CD4-positive, alpha-beta T cell (primary cell): ENCODE data around the gene RUNX3. TPM values are rescaled to one million over a fixed set of nuclear protein-coding genes. Genes with fewer than 3 reads are reported as not detected.
A peak's percentile ranks its signal among the peaks of the same experiment; 100 is the strongest.

Experiments used
- ATAC-seq: fragments of 200-7000 bp; cut with Tn5 transposase; one replicate; pipeline ENCODE4 v1.10.0; 2022; ENCODE audit warnings: mild to moderate bottlenecking; ENCODE audit not compliant: poor library complexity
- CTCF ChIA-PET: fragments of 350-600 bp; sonication (Branson Sonifier 250); formaldehyde crosslinking; loops from one replicate; lab custom pipeline; 2021; ENCODE audit warnings: antibody characterized with exemption, inconsistent platforms; lab: Charles Lee
- POLR2A ChIA-PET: fragments of 350-600 bp; sonication (Branson Sonifier 250); formaldehyde crosslinking; loops from one replicate; lab custom pipeline; 2021; ENCODE audit warnings: antibody characterized with exemption, inconsistent platforms; lab: Charles Lee
- DNase-seq, 14 experiments: peaks; one replicate each; pipeline ENCODE4 v3.0.0-alpha.2; 2013 to 2020; ENCODE audit warnings: mixed read lengths in 2 of 14
- H3K27ac ChIP-seq, 2 donors: one replicate each; pipeline versions ENCODE4 v1.5.1 to v1.7.0; 2013; ENCODE audit warnings: low read length in 2 of 2, low read depth in 1 of 2, mild to moderate bottlenecking in 1 of 2
- H3K27me3 ChIP-seq, 2 experiments: 1 replicate in 1 of 2; 2 replicates in 1 of 2; pipeline versions ENCODE4 v1.6.1 to v1.7.0; 2013; ENCODE audit warnings: low read length in 2 of 2, control low read depth in 1 of 2, mild to moderate bottlenecking in 1 of 2, moderate library complexity in 1 of 2; ENCODE audit not compliant: insufficient read depth in 2 of 2, control insufficient read depth in 1 of 2
- H3K36me3 ChIP-seq: one replicate; pipeline ENCODE4 v1.6.1; 2013; ENCODE audit warnings: low read length, control low read depth; ENCODE audit not compliant: insufficient read depth
- H3K4me1 ChIP-seq: one replicate; pipeline ENCODE4 v1.6.1; 2013; ENCODE audit warnings: low read length, control low read depth; ENCODE audit not compliant: insufficient read depth
- H3K4me3 ChIP-seq: one replicate; pipeline ENCODE4 v1.5.1; 2013; ENCODE audit warnings: mild to moderate bottlenecking, low read length, moderate library complexity
- H3K9me3 ChIP-seq, 2 experiments: 1 replicate in 1 of 2; 2 replicates in 1 of 2; pipeline versions ENCODE4 v1.6.1 to v1.7.0; 2013; ENCODE audit warnings: low read length in 2 of 2, mild to moderate bottlenecking in 2 of 2, control low read depth in 1 of 2, moderate library complexity in 1 of 2; ENCODE audit not compliant: control insufficient read depth in 1 of 2, insufficient read depth in 1 of 2
- H3K27ac Mint-ChIP-seq: one replicate; pipeline ENCODE4 v1.8.0; 2020; ENCODE audit warnings: mixed read lengths
- H3K27me3 Mint-ChIP-seq: one replicate; pipeline ENCODE4 v1.8.0; 2021; ENCODE audit warnings: mixed read lengths
- H3K36me3 Mint-ChIP-seq: one replicate; pipeline ENCODE4 v1.8.0; 2021; ENCODE audit warnings: low read depth, mixed read lengths
- H3K4me1 Mint-ChIP-seq: one replicate; pipeline ENCODE4 v1.8.0; 2021; ENCODE audit warnings: low read depth, mixed read lengths
- H3K4me3 Mint-ChIP-seq: one replicate; pipeline ENCODE4 v1.8.0; 2020; ENCODE audit warnings: mild to moderate bottlenecking, mixed read lengths
- H3K9me3 Mint-ChIP-seq: one replicate; pipeline ENCODE4 v1.8.0; 2020; ENCODE audit warnings: mixed read lengths
- CTCF ChIP-seq: fragments of 200-600 bp; IDR thresholded peaks from one replicate; pipeline ENCODE4 v1.8.0; 2022; ENCODE audit warnings: antibody characterized with exemption, mild to moderate bottlenecking
- intact Hi-C, 2 experiments: fragments of 100-400 bp; cut with DNase I in 1 of 2; cut with micrococcal nuclease in 1 of 2; formaldehyde crosslinking; loops; one replicate each; pipeline versions ENCODE4 v1.15.1 to v1.9.0; 2023 to 2025; cut with DNase I, micrococcal nuclease
- total RNA-seq, 174 experiments: library from RNA in 2 of 174; stranded (reverse) in 2 of 174; gene quantifications; one replicate each; pipeline ENCODE4 v1.2.3 and lab custom pipeline; 2021 to 2026

RUNX3 gene
- total RNA-seq, 2 experiments from 2014 or later, result 202 to 209 TPM

GRCh38 chr1:24898152-24898908, 31.7 kb downstream of the RUNX3 start:
- peaks cover 25% of the 10 kb centered on the region for H3K4me1 Mint-ChIP-seq
- H3K4me3 Mint-ChIP-seq, result peak overlapping the region; percentile 20
- no peaks in the 10 kb centered on the region for H3K27me3 ChIP-seq
- CTCF ChIA-PET, result interaction anchor here (0.8 to 1.6 kb wide), 6 partner anchors 10 to 203 kb away, joined by 3 to 6 read pairs (median 4); no protein-coding TSS in a partner anchor
- intact Hi-C loops, result loop anchor here in 1 of 2 experiments (5.0 kb wide), 1 partner anchor 46 kb away; no protein-coding TSS in a partner anchor
- peaks cover 0 to 3% of the 10 kb centered on the region in 2 experiments for H3K9me3 ChIP-seq
- POLR2A ChIA-PET, result interaction anchor here (0.6 to 3.8 kb wide), 6 partner anchors 12 to 349 kb away, joined by 3 to 23 read pairs (median 4); partner anchors contain the start of genes RSRP1 and RUNX3
- H3K27me3 Mint-ChIP-seq, result no peaks in the 10 kb centered on the region
- TF ChIP-seq CTCF, result peak; percentile 71
- H3K36me3 ChIP-seq, result peaks cover 25% of the 10 kb centered on the region
- peak overlapping the region; percentile 76 for H3K27ac Mint-ChIP-seq
- peaks cover 38% of the 10 kb centered on the region for H3K36me3 Mint-ChIP-seq
- H3K4me3 ChIP-seq, result no peak overlapping the region
- no peak overlapping the region for H3K27ac ChIP-seq
- ATAC-seq, result peak; percentile 64
- H3K9me3 Mint-ChIP-seq, result no peaks in the 10 kb centered on the region
- DNase-seq, result peak in 11 of 14 experiments; percentile 26 to 68 (median 38)
- peaks cover 46% of the 10 kb centered on the region for H3K4me1 ChIP-seq

DNA sequence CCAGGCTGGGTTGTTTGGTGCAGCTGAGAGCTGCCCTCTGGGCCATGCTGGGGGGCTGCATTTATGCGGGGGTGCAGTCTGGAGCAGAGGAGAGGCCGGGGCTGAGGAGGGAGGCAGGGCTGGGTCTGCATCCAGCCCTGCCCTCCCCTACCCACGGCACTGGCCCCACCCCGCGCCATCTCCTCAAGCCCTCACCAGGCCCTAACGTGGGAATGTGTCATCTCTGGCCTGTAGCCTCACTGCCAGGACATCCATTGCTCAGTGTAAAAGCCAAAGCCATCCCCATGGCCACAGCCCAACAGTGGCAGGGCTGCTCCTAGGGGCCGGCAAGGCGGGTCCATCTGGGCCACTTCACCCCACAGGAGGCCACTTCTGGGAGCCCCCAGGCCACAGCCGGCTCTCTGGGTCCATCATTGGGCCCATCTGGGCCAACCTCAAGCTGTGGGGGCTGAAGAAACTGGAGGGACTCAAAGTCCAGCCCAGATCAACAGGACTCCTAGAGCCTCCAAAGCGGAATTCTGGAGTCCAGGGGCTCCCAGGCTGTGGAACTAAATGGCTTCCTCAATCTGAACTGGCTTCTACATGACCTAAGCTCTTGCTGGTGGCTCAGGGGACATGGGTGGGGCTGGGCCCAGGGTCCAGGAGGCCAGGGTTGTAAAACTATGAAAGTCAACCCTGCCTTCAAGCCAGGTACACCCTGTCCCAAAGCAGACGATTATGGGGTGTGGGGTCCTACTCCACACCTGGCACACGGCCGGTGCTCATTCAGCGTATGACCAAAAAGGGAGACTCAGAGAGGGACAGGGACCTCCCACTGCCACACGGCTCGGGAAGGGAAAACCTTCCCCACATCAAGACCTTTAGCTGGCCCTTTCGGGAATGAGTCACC, 32.6 kb downstream of the RUNX3 start:
- Histone ChIP-seq H3K36me3 (peaks cover 17% of the 10 kb centered on the region), H3K4me3 (no peak overlapping the region), H3K27me3 (no peaks in the 10 kb centered on the region), H3K9me3 (peaks cover 4 to 5% of the 10 kb centered on the region in 2 experiments), H3K4me1 (peaks cover 39% of the 10 kb centered on the region), H3K27ac (no peak overlapping the region)
- Mint-ChIP-seq H3K27ac (peak overlapping the region; percentile 76), H3K27me3 (no peaks in the 10 kb centered on the region), H3K4me3 (no peak overlapping the region), H3K9me3 (peaks cover 3% of the 10 kb centered on the region), H3K36me3 (peaks cover 38% of the 10 kb centered on the region), H3K4me1 (peaks cover 25% of the 10 kb centered on the region)
- intact Hi-C loops, result loop anchor here in 1 of 2 experiments (5.0 kb wide), 1 partner anchor 45 kb away; no protein-coding TSS in a partner anchor
- DNase-seq, result peak in 2 of 14 experiments; percentile 21 to 27
- ATAC-seq, result no peak
- TF ChIP-seq CTCF, result no peak
- ChIA-PET POLR2A (interaction anchor here (0.7 to 3.8 kb wide), 4 partner anchors 15 to 350 kb away, joined by 3 to 23 read pairs (median 4); partner anchors contain the start of genes RSRP1 and RUNX3), CTCF (interaction anchor here (0.6 to 1.6 kb wide), 7 partner anchors 9 to 203 kb away, joined by 3 to 6 read pairs (median 3); no protein-coding TSS in a partner anchor)
